ENCODE data around the gene CACHD1.

GRCh38 chr1:64553285-64553684, 83.4 kb downstream of the CACHD1 start:
- TF ChIP-seq REST (IDR thresholded peaks at IDR 0.05; ENCODE audit: insufficient replicate concordance, low read depth): no peak
- TF ChIP-seq CTCF (IDR thresholded peaks at IDR 0.05; ENCODE audit: insufficient read depth, low read length): no peak
- no peak for TF ChIP-seq POLR2AphosphoS5 (IDR thresholded peaks at IDR 0.05; ENCODE audit: low read depth)
- no peak for TF ChIP-seq GABPA (IDR thresholded peaks at IDR 0.05; ENCODE audit: low read depth)
- no peak for TF ChIP-seq SPI1 (IDR thresholded peaks at IDR 0.05; ENCODE audit: borderline replicate concordance, low read depth)

Data from HL-60 (cell line).